ENCODE data around the gene ANKRD39. TPM values are rescaled to one million over a fixed set of nuclear protein-coding genes. Genes with fewer than 3 reads are reported as not detected.

The ANKRD39 gene
- total and polyA plus RNA-seq, 7 donors, result 19.2 to 101 (median 53.3) TPM

- TF ChIP-seq, protein P1, sequence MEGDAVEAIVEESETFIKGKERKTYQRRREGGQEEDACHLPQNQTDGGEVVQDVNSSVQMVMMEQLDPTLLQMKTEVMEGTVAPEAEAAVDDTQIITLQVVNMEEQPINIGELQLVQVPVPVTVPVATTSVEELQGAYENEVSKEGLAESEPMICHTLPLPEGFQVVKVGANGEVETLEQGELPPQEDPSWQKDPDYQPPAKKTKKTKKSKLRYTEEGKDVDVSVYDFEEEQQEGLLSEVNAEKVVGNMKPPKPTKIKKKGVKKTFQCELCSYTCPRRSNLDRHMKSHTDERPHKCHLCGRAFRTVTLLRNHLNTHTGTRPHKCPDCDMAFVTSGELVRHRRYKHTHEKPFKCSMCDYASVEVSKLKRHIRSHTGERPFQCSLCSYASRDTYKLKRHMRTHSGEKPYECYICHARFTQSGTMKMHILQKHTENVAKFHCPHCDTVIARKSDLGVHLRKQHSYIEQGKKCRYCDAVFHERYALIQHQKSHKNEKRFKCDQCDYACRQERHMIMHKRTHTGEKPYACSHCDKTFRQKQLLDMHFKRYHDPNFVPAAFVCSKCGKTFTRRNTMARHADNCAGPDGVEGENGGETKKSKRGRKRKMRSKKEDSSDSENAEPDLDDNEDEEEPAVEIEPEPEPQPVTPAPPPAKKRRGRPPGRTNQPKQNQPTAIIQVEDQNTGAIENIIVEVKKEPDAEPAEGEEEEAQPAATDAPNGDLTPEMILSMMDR (IDR thresholded peaks at IDR 0.05), result no peak
- Histone ChIP-seq H3K4me3 (no peak overlapping the region), H3K4me1 (peaks cover 43% of the 10 kb centered on the region), H3K9me3 (no peaks in the 10 kb centered on the region), H3K27ac (peak overlapping the region; percentile 32), H3K36me3 (ENCODE audit: insufficient read depth in 1 of 2, low read depth in 1 of 2) (no peaks in the 10 kb centered on the region), H3K27me3 (ENCODE audit: insufficient read depth in 3 of 3, low read length in 2 of 3) (no peaks in the 10 kb centered on the region)
- DNase-seq, result peak in 1 of 2 donors; percentile 75
- peak; percentile 66 to 81 (median 78) for ATAC-seq
- 22 to 41% (median 25%) methylated on average over 12 of the region's 12 CpGs for WGBS, 3 donors
- intact Hi-C loops (cut with DNase I), result no loop called here
Observed at GRCh38 chr2:96888072-96889011, 30.5 kb upstream of the ANKRD39 start.

- H3K9me3 ChIP-seq, result no peaks in the 10 kb centered on the region
- intact Hi-C loops (cut with DNase I), result no loop called here
- H3K27me3 ChIP-seq (ENCODE audit: insufficient read depth in 3 of 3, low read length in 2 of 3), result no peaks in the 10 kb centered on the region
- TF ChIP-seq, protein P1 (IDR thresholded peaks at IDR 0.05), result no peak
- peak; percentile 13 to 61 (median 37) for ATAC-seq
- 26 to 42% (median 28%) methylated on average over 18 of the region's 18 CpGs for WGBS, 3 donors
- no peak for DNase-seq
- peaks cover 37% of the 10 kb centered on the region for H3K4me1 ChIP-seq
- no peaks in the 10 kb centered on the region for H3K36me3 ChIP-seq (ENCODE audit: insufficient read depth in 1 of 2, low read depth in 1 of 2)
- H3K4me3 ChIP-seq, result no peak overlapping the region
- H3K27ac ChIP-seq, result peak overlapping the region; percentile 32
Observed at GRCh38 chr2:96887493-96888012, 29.7 kb upstream of the ANKRD39 start.

GRCh38 chr2:96885432-96886347, 27.9 kb upstream of the ANKRD39 start:
- 92 to 94% (median 94%) methylated on average over 22 to 23 of the region's 23 CpGs for WGBS, 3 donors
- H3K36me3 ChIP-seq (ENCODE audit: insufficient read depth in 1 of 2, low read depth in 1 of 2), result no peaks in the 10 kb centered on the region
- ATAC-seq (no peak), DNase-seq (no peak)
- no peak overlapping the region for H3K27ac ChIP-seq
- TF ChIP-seq, protein P1 (IDR thresholded peaks at IDR 0.05), result no peak
- intact Hi-C loops (cut with DNase I), result no loop called here
- no peaks in the 10 kb centered on the region for H3K9me3 ChIP-seq
- H3K4me3 ChIP-seq, result no peak overlapping the region
- no peaks in the 10 kb centered on the region for H3K27me3 ChIP-seq (ENCODE audit: insufficient read depth in 3 of 3, low read length in 2 of 3)
- H3K4me1 ChIP-seq, result peaks cover 19% of the 10 kb centered on the region

GRCh38 chr2:96884299-96885094, 26.7 kb upstream of the ANKRD39 start:
- no peak for ATAC-seq
- WGBS, 3 donors, result 86 to 91% (median 87%) methylated on average over 19 of the region's 19 CpGs
- TF ChIP-seq, protein P1 (IDR thresholded peaks at IDR 0.05), result no peak
- H3K27ac ChIP-seq, result no peak overlapping the region
- H3K36me3 ChIP-seq (ENCODE audit: insufficient read depth in 1 of 2, low read depth in 1 of 2), result no peaks in the 10 kb centered on the region
- H3K4me3 ChIP-seq, result no peak overlapping the region
- H3K27me3 ChIP-seq (ENCODE audit: insufficient read depth in 3 of 3, low read length in 2 of 3), result no peaks in the 10 kb centered on the region
- H3K4me1 ChIP-seq, result peaks cover 19% of the 10 kb centered on the region
- intact Hi-C loops (cut with DNase I), result no loop called here
- no peak for DNase-seq
- no peaks in the 10 kb centered on the region for H3K9me3 ChIP-seq
